ACHN (cell line): ENCODE results near the gene RIOK2.
"Not testable (repeated sequence)": the region's sequence is repeated elsewhere in the genome, so short reads cannot be mapped to it uniquely, and the experiment has no call there.

ENCODE experiments used
- DNase-seq: peaks from one replicate; pipeline ENCODE4 v3.0.0-alpha.2; 2015
- in situ Hi-C: cut with HindIII; loops from 2 replicates; pipeline ENCODE4 v1.10.0; 2017; ENCODE audit warnings: low sequenced_read_pairs, low pct_ligation_motif_present, low pct_unique_long_range_greater_than_20kb

RIOK2 gene

GRCh38 chr5:97179457-97179856 lies 3.6 kb downstream of the RIOK2 start:
- DNase-seq, in situ Hi-C loops: not testable (repeated sequence)

- DNase-seq, result no peak
- in situ Hi-C loops, result loop anchor here (25.0 kb wide), 2 partner anchors 135 to 410 kb away; no protein-coding TSS in a partner anchor
Measured at GRCh38 chr5:97172227-97172626, 10.8 kb downstream of the RIOK2 start.

GRCh38 chr5:97171703-97172102 lies 11.3 kb downstream of the RIOK2 start:
- in situ Hi-C loops, result loop anchor here (25.0 kb wide), 2 partner anchors 134 to 409 kb away; no protein-coding TSS in a partner anchor
- DNase-seq, result no peak

GRCh38 chr5:97167435-97167834 lies 15.6 kb downstream of the RIOK2 start:
- in situ Hi-C loops, result loop anchor here (25.0 kb wide), 2 partner anchors 130 to 405 kb away; no protein-coding TSS in a partner anchor

GRCh38 chr5:97165726-97166125 lies 17.3 kb downstream of the RIOK2 start:
- in situ Hi-C loops, result loop anchor here (25.0 kb wide), 2 partner anchors 128 to 403 kb away; no protein-coding TSS in a partner anchor
- no peak for DNase-seq

More at GRCh38 chr5:97167435-97167834, 15.6 kb downstream of the RIOK2 start:
- DNase-seq, result no peak

- DNase-seq, result no peak
Measured at GRCh38 chr5:97164846-97165245, 18.2 kb downstream of the RIOK2 start.

GRCh38 chr5:97163790-97164285 lies 19.2 kb downstream of the RIOK2 start:
- DNase-seq, result no peak
- in situ Hi-C loops, result loop anchor here (25.0 kb wide), 2 partner anchors 127 to 402 kb away; no protein-coding TSS in a partner anchor

More at GRCh38 chr5:97164846-97165245, 18.2 kb downstream of the RIOK2 start:
- in situ Hi-C loops, result loop anchor here (25.0 kb wide), 2 partner anchors 128 to 403 kb away; no protein-coding TSS in a partner anchor

- in situ Hi-C loops, result loop anchor here (25.0 kb wide), 2 partner anchors 126 to 401 kb away; no protein-coding TSS in a partner anchor
- DNase-seq, result peak; percentile 23
Measured at GRCh38 chr5:97163360-97163764, 19.7 kb downstream of the RIOK2 start.

- in situ Hi-C loops, result loop anchor here (25.0 kb wide), 2 partner anchors 125 to 400 kb away; no protein-coding TSS in a partner anchor
- DNase-seq, result peak; percentile 70
Measured at GRCh38 chr5:97162045-97162444, 21.0 kb downstream of the RIOK2 start.

GRCh38 chr5:97157689-97158088 lies 25.4 kb downstream of the RIOK2 start:
- DNase-seq, result no peak
- in situ Hi-C loops, result loop anchor here (25.0 kb wide), 2 partner anchors 120 to 395 kb away; no protein-coding TSS in a partner anchor

- in situ Hi-C loops, result loop anchor here (25.0 kb wide), 2 partner anchors 114 to 389 kb away; no protein-coding TSS in a partner anchor
- DNase-seq, result no peak
Measured at GRCh38 chr5:97151370-97151769, 31.7 kb downstream of the RIOK2 start.

- DNase-seq, result no peak
- in situ Hi-C loops, result loop anchor here (25.0 kb wide), 2 partner anchors 113 to 388 kb away; no protein-coding TSS in a partner anchor
Measured at GRCh38 chr5:97150401-97150800, 32.6 kb downstream of the RIOK2 start.

- no peak for DNase-seq
- in situ Hi-C loops, result loop anchor here (25.0 kb wide), 2 partner anchors 112 to 387 kb away; no protein-coding TSS in a partner anchor
Measured at GRCh38 chr5:97149709-97150108, 33.3 kb downstream of the RIOK2 start.

- DNase-seq, result no peak
- in situ Hi-C loops, result no loop called here
Measured at GRCh38 chr5:97148288-97148687, 34.8 kb downstream of the RIOK2 start.

- in situ Hi-C loops, result no loop called here
- no peak for DNase-seq
Measured at GRCh38 chr5:97143704-97144103, 39.3 kb downstream of the RIOK2 start.

GRCh38 chr5:97142521-97143254 lies 40.4 kb downstream of the RIOK2 start, which contains the start of gene LIX1:
LIX1 (minus strand) TSS chr5:97142611; CDS start chr5:97142576, 35 bp downstream.
- in situ Hi-C loops, result no loop called here

GRCh38 chr5:97141539-97141938 lies 41.5 kb downstream of the RIOK2 start:
- no peak for DNase-seq

More at GRCh38 chr5:97142521-97143254, 40.4 kb downstream of the RIOK2 start, which contains the start of gene LIX1:
- DNase-seq, result peak; percentile 45

GRCh38 chr5:97141031-97141430 lies 42.0 kb downstream of the RIOK2 start:
- in situ Hi-C loops, result no loop called here
- no peak for DNase-seq

More at GRCh38 chr5:97141539-97141938, 41.5 kb downstream of the RIOK2 start:
- in situ Hi-C loops, result no loop called here

GRCh38 chr5:97140250-97140649 lies 42.8 kb downstream of the RIOK2 start:
- in situ Hi-C loops, DNase-seq: not testable (repeated sequence)
